NB4 (cell line): ENCODE data around the gene NMNAT3.

Source experiments
- MYC ChIP-seq: IDR thresholded peaks from 2 replicates; pipeline ENCODE4 v1.6.1; 2011; ENCODE audit warnings: low read depth, low read length
- POLR2A ChIP-seq: IDR thresholded peaks from 2 replicates; pipeline ENCODE4 v1.6.1; 2011; ENCODE audit warnings: mild to moderate bottlenecking; ENCODE audit not compliant: insufficient read length; ENCODE audit errors: extremely low read depth
- TF ChIP-seq, protein P1 (sequence below): IDR thresholded peaks from one replicate; pipeline ENCODE4 v1.5.1; 2012; ENCODE audit warnings: low read depth, low read length
- TF ChIP-seq, protein P2 (sequence below): IDR thresholded peaks from 2 replicates; pipeline ENCODE4 v1.6.1; 2011; ENCODE audit warnings: low read depth, low read length

DNA sequence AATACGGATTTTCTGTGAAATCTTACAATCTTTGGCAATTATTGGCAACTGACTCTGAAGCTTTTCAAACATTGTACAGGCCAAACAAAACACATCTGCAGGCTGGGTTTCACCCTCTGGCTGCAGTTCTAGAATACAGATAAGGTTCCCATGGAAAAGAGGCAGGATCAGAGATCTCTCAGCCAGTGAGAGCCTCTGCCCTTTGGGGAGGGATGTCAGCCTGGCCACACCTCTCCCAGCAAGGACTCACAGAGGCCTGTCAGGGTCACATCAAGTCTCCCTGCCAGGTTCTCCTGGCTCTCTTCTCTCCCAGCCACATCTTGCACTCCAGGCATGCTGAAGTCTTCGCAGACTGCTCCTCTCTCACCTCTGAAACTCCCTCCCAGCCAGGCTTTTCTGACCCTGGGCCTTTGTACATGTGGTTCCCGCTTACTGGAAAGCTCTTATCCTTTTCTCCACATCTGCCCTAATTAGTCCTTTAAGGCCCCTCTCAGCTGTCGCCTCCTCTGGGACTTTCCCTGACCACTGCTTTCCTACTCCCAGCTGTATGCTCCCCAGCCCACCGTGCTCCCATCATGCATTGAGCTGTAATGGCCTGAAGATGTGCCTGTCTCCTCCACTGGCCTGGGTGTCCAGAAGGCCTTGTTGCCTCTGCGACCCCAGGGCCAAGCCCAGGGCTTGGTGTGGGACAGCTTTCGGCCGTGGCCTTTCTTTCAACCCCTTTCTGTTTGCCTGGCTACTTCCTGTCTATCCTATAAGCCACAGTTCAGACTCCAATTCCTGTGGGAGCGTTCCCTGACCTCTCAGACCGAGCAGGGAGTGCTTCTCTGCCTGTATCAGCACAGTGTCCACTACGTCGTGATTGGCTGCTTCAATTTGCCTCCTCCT, 142.5 kb downstream of the NMNAT3 start:
- TF ChIP-seq, protein P1, sequence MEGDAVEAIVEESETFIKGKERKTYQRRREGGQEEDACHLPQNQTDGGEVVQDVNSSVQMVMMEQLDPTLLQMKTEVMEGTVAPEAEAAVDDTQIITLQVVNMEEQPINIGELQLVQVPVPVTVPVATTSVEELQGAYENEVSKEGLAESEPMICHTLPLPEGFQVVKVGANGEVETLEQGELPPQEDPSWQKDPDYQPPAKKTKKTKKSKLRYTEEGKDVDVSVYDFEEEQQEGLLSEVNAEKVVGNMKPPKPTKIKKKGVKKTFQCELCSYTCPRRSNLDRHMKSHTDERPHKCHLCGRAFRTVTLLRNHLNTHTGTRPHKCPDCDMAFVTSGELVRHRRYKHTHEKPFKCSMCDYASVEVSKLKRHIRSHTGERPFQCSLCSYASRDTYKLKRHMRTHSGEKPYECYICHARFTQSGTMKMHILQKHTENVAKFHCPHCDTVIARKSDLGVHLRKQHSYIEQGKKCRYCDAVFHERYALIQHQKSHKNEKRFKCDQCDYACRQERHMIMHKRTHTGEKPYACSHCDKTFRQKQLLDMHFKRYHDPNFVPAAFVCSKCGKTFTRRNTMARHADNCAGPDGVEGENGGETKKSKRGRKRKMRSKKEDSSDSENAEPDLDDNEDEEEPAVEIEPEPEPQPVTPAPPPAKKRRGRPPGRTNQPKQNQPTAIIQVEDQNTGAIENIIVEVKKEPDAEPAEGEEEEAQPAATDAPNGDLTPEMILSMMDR: no peak
- TF ChIP-seq POLR2A (no peak), MYC (no peak)
- TF ChIP-seq, protein P2, sequence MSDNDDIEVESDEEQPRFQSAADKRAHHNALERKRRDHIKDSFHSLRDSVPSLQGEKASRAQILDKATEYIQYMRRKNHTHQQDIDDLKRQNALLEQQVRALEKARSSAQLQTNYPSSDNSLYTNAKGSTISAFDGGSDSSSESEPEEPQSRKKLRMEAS: no peak
